Retinal pigment epithelial cell (primary cell): ENCODE results near the gene ARHGAP32.

ENCODE experiments used
- DNase-seq: peaks from one replicate; pipeline ENCODE4 v3.0.0-alpha.2; 2010; ENCODE audit warnings: low read depth
- H3K4me3 ChIP-seq: 2 replicates; pipeline ENCODE4 v1.5.1; 2011; ENCODE audit warnings: mild to moderate bottlenecking, low read length, control low read depth, moderate library complexity
- TF ChIP-seq, protein P1 (sequence below): conservative IDR thresholded peaks from 2 replicates; pipeline ENCODE4 v1.5.1; 2011; ENCODE audit warnings: low read depth, low read length, control low read depth, inconsistent platforms

ARHGAP32 gene

DNA sequence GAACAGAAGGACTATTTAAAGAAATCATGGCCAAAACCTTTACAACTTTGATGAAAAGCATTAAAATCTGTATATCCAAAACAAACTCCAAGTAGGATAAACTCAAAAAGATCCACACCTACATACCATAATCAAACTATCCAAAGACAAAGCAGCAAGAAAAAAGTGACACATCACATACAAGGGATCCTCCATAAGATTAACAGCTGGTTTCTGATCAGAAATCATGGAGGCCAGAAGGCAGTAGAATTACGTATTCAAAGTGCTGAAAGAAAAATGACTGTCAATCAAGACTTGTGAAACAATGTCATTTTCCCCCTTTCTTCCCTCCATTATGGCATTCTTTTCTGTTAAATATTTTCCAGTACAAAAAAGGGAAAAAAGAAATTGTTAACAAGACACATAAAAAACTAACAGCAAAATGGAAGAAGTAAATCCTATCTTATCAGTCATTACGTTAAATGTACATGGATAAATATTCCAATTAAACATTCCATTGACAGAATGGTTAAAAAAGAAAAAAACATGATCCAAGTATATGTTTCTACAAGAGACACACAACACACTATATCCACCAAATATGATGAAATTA, 34.2 kb upstream of the ARHGAP32 start:
- TF ChIP-seq, protein P1, sequence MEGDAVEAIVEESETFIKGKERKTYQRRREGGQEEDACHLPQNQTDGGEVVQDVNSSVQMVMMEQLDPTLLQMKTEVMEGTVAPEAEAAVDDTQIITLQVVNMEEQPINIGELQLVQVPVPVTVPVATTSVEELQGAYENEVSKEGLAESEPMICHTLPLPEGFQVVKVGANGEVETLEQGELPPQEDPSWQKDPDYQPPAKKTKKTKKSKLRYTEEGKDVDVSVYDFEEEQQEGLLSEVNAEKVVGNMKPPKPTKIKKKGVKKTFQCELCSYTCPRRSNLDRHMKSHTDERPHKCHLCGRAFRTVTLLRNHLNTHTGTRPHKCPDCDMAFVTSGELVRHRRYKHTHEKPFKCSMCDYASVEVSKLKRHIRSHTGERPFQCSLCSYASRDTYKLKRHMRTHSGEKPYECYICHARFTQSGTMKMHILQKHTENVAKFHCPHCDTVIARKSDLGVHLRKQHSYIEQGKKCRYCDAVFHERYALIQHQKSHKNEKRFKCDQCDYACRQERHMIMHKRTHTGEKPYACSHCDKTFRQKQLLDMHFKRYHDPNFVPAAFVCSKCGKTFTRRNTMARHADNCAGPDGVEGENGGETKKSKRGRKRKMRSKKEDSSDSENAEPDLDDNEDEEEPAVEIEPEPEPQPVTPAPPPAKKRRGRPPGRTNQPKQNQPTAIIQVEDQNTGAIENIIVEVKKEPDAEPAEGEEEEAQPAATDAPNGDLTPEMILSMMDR, result no peak
- DNase-seq, result no peak
- H3K4me3 ChIP-seq, result no peak overlapping the region

DNA sequence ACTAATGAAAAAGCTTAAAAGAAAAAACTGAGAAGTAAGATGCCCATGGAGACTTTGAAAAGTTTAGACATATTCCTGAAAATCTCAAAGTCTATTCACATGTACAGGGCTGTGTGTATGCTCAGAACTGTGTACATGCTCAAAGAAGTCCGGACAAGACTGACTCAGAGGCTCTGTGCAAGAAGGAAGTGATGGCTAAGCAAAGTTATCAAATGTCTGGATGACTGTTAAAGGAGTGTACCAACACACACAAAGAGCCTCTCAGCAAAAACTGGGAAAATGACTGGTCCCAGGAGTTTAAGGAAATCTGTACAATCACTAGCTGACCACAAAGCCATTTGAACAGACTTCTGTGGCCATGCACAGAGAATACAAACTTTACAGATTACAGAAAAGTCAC, 33.1 kb upstream of the ARHGAP32 start:
- TF ChIP-seq, protein P1, result no peak
- no peak for DNase-seq
- no peak overlapping the region for H3K4me3 ChIP-seq

DNA sequence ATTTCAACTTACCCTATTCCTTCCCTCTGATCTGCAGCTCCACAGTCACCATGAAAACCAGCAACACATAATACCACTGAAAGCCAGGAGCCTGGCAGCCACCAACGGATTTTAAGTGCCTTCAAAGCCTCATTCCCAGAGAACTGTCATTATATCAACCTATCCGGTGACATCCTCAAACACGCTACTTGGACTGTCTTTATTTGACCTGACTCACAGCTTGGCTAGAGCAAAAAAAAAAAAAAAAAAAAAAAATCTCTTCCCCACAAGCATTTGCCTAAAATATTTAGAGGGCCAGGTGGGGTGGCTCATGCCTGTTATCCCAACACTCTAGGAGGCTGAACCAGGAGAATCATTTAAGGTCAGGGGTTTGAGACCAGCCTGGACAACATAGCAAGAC, 32.4 kb upstream of the ARHGAP32 start:
- no peak for DNase-seq
- H3K4me3 ChIP-seq, result no peak overlapping the region
- TF ChIP-seq, protein P1, result no peak

DNA sequence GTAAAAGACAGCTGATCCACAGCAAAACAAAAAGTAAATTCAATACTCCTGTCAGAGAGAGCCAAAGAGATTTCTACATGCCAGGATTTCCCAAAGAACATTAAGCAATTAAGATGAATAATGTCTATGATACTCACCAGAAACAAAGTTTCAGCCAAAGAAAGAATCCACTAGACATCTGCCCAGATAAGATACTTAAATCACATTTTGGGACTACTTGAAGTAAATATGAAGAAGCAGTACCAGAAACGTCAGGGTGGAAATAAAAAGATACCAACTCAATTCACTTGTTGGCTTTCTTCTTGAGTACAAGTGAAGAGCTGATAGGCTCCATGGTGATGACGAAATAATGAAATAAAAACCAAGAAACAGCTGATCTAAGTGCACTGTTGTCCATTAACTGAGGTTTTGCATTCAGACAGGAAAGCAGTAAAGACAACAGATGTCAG, 31.6 kb upstream of the ARHGAP32 start:
- TF ChIP-seq, protein P1, result no peak
- H3K4me3 ChIP-seq, result no peak overlapping the region
- no peak for DNase-seq

DNA sequence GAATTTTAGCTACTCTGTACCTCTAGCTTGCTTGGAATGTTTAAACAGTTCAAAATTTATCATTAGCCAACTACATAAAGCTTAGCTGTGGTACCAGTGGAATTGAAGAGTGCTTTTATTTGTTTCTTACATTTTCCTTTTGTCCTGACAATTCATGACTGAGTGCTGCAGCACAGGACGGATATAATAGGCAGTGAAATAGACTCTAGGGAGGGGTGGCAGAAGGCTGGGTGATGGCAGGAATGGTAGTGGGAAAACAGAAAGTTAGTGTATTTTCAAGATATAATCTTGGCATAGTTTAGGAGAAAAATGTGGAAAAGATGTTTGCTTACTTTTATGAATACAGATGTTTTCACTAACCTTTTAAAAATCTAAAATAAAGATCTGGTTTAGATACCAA, 31.1 kb upstream of the ARHGAP32 start:
- H3K4me3 ChIP-seq, result no peak overlapping the region
- TF ChIP-seq, protein P1, result no peak
- no peak for DNase-seq

DNA sequence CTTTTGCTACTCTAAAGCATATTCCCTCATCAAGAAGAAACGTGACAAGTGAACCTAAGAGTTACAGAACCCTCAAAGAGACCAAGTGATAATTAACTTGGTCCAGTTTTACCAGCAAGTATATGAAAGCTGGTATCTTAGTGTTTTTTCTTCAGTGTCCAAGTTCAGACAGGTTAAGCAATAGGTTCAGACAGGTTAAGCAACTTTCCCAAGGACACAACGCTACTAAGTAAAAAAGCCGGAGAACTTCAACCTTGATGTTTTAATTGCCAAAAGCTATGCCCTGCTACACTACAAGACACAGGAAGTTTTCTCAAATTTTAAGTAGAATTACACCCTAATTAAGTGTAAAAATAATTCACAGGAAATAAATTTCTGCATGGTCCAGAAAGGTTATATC, 30.0 kb upstream of the ARHGAP32 start:
- TF ChIP-seq, protein P1, result no peak
- no peak for DNase-seq
- no peak overlapping the region for H3K4me3 ChIP-seq

DNA sequence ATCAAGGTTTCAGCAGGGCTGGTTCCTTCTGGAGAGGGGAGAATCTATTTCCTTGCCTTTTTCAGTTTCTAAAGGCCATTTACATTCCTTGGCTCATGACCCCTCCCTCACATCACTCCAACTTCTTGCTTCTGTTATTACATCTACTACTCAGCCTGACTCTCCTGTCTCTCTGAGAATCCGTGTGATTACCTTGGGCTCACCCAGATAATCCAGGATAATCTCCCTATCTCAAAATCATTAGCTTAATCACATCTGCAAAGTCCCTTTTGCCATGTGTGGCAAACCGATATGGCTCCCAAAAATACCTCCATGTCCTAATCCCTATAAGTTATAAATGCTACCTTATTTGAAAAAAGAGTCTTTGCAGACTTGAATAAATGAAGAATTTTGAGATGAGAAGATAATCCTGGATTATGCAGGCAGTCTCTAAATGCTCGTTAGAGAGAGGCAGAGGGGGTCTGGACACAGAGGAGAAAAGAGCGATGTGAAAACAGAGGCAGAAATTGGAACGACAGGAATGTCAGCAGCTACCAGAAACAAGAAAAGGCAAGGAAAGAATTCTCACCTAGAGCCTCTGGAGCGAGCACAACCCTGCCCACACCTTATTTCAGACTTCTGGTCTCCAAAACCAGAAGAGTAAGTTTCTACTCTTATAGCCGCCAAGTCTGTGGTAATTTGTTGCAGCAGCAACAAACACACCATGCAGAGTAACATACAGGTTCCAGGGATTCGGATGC, 23.6 kb upstream of the ARHGAP32 start:
- TF ChIP-seq, protein P1, result no peak
- DNase-seq, result no peak
- no peak overlapping the region for H3K4me3 ChIP-seq
